Uterus (tissue), 4 donors: ENCODE measurements around the gene SAYSD1. TPM values are rescaled to one million over a fixed set of nuclear protein-coding genes. Genes with fewer than 3 reads are reported as not detected.

Source experiments
- DNase-seq, 2 donors: peaks; one replicate each; pipeline ENCODE4 v3.0.0-alpha.2; 2019 to 2020
- H3K27ac ChIP-seq, 2 donors: fragments of 200-600 bp; sonication (generic); 1 replicate in 1 of 2; 2 replicates in 1 of 2; pipeline ENCODE4 v1.5.1; 2016 to 2018
- H3K27me3 ChIP-seq, 2 donors: fragments of 200-600 bp; sonication (generic); one replicate each; pipeline ENCODE4 v1.5.1; 2018 to 2019; ENCODE audit warnings: control low read depth in 1 of 2
- H3K36me3 ChIP-seq, 2 donors: fragments of 200-600 bp; sonication (generic); one replicate each; pipeline ENCODE4 v1.5.1; 2019; ENCODE audit warnings: control low read depth in 1 of 2
- H3K4me1 ChIP-seq, 2 donors: fragments of 200-600 bp; sonication (generic); one replicate each; pipeline ENCODE4 v1.5.1; 2018 to 2019; ENCODE audit warnings: control low read depth in 1 of 2
- H3K4me3 ChIP-seq, 2 donors: fragments of 200-600 bp; sonication (generic); 1 replicate in 1 of 2; 2 replicates in 1 of 2; pipeline ENCODE4 v1.5.1; 2018 to 2019; ENCODE audit warnings: mild to moderate bottlenecking in 1 of 2
- H3K9me3 ChIP-seq, 2 donors: fragments of 200-600 bp; sonication (generic); one replicate each; pipeline ENCODE4 v1.5.1; 2019; ENCODE audit warnings: control low read depth in 1 of 2
- CTCF ChIP-seq, 4 experiments: fragments of 200-600 bp in 2 of 4; fragments of 450-650 bp in 2 of 4; sonication (generic) in 2 of 4; IDR thresholded peaks; one replicate each; pipeline ENCODE4 v1.5.1; 2016 to 2019; ENCODE audit warnings: antibody characterized with exemption in 4 of 4, mild to moderate bottlenecking in 2 of 4, moderate library complexity in 1 of 4
- POLR2A ChIP-seq, 2 donors: fragments of 450-650 bp; IDR thresholded peaks; one replicate each; pipeline ENCODE4 v1.6.1; 2016; ENCODE audit warnings: antibody characterized with exemption in 2 of 2, mild to moderate bottlenecking in 1 of 2, moderate library complexity in 1 of 2
- intact Hi-C: fragments of 100-400 bp; cut with DNase I; formaldehyde crosslinking; loops from one replicate; pipeline ENCODE4 v1.15.1; 2023; ENCODE audit warnings: low total_unique reads
- total RNA-seq, 4 donors: library from RNA; depleted of rRNA in 3 of 4; stranded (reverse); fragments of >200 nt in 3 of 4; gene quantifications; one replicate each; pipeline versions ENCODE4 v1.1.0 to v1.2.4, GENCODE V29; 2014 to 2023
- donor health status: DM: yes; HTN: yes; CAD: no.

The SAYSD1 gene
- total RNA-seq, 4 donors from 2014 or later = 10.3 to 34.8 (median 15.9) TPM

- Histone ChIP-seq H3K4me3 (no peak overlapping the region), H3K4me1 (no peaks in the 10 kb centered on the region), H3K36me3 (no peaks in the 10 kb centered on the region), H3K27me3 (no peaks in the 10 kb centered on the region), H3K27ac (no peak overlapping the region), H3K9me3 (no peaks in the 10 kb centered on the region)
- DNase-seq = no peak
- intact Hi-C loops = no loop called here
- TF ChIP-seq POLR2A (IDR thresholded peaks at IDR 0.05) = no peak
- TF ChIP-seq CTCF (IDR thresholded peaks at IDR 0.05) = no peak
Observed at GRCh38 chr6:39059496-39060310, 55.3 kb downstream of the SAYSD1 start.

GRCh38 chr6:39058471-39059147 is 56.4 kb downstream of the SAYSD1 start:
- Histone ChIP-seq H3K27ac (no peak overlapping the region), H3K9me3 (no peaks in the 10 kb centered on the region), H3K27me3 (no peaks in the 10 kb centered on the region), H3K4me3 (no peak overlapping the region), H3K4me1 (no peaks in the 10 kb centered on the region), H3K36me3 (no peaks in the 10 kb centered on the region)
- no peak for TF ChIP-seq POLR2A (IDR thresholded peaks at IDR 0.05)
- TF ChIP-seq CTCF (IDR thresholded peaks at IDR 0.05) = no peak
- DNase-seq = no peak
- intact Hi-C loops = no loop called here

GRCh38 chr6:39057251-39058155 is 57.5 kb downstream of the SAYSD1 start:
- Histone ChIP-seq H3K27ac (no peak overlapping the region), H3K9me3 (no peaks in the 10 kb centered on the region), H3K36me3 (no peaks in the 10 kb centered on the region), H3K4me1 (no peaks in the 10 kb centered on the region), H3K4me3 (no peak overlapping the region), H3K27me3 (no peaks in the 10 kb centered on the region)
- intact Hi-C loops = no loop called here
- no peak for DNase-seq
- TF ChIP-seq POLR2A (IDR thresholded peaks at IDR 0.05) (no peak), CTCF (IDR thresholded peaks at IDR 0.05) (no peak)

- intact Hi-C loops = no loop called here
- Histone ChIP-seq H3K4me1 (no peaks in the 10 kb centered on the region), H3K4me3 (no peak overlapping the region), H3K27ac (no peak overlapping the region), H3K27me3 (no peaks in the 10 kb centered on the region), H3K9me3 (no peaks in the 10 kb centered on the region), H3K36me3 (no peaks in the 10 kb centered on the region)
- DNase-seq = no peak
- TF ChIP-seq CTCF (IDR thresholded peaks at IDR 0.05) = no peak
- TF ChIP-seq POLR2A (IDR thresholded peaks at IDR 0.05) = no peak
Observed at GRCh38 chr6:39056681-39057080, 58.3 kb downstream of the SAYSD1 start.
